OCI-LY7 (cell line): Measurements from ENCODE around the gene DYDC1.

Source experiments
- EZH2phosphoT487 ChIP-seq: fragments of 200-600 bp; sonication (generic); IDR thresholded peaks from 2 replicates; pipeline ENCODE4 v1.6.1; 2018; ENCODE audit warnings: low read depth, borderline replicate concordance, mild to moderate bottlenecking, mixed run types, antibody characterized with exemption, low read length, moderate library complexity, mixed read lengths
- TF ChIP-seq, protein P1 (sequence below): fragments of 200-600 bp; sonication (generic); conservative IDR thresholded peaks from 2 replicates; pipeline ENCODE4 v1.5.1; 2014; ENCODE audit warnings: mild to moderate bottlenecking, antibody characterized with exemption, low read length, moderate library complexity, mixed read lengths

DNA sequence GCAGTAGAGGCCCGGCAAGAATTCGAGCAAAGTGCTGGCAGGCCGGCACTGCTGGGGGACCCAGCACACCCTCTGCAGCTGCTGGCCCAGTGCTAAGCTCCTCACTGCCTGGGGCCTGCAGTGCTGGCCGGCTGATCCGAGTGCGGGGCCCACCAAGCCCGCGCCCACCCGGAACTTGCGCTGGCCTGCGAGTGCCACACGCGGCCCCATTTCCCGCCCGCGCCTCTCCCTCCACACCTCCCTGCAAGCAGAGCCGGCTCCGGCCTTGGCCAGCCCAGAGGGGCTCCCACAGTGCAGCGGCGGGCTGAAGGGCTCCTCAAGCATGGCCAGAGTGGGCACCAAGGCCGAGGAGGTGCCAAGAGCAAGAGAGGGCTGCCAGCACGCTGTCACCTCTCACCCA is 3.1 kb upstream of the DYDC1 start:
- TF ChIP-seq, protein P1, sequence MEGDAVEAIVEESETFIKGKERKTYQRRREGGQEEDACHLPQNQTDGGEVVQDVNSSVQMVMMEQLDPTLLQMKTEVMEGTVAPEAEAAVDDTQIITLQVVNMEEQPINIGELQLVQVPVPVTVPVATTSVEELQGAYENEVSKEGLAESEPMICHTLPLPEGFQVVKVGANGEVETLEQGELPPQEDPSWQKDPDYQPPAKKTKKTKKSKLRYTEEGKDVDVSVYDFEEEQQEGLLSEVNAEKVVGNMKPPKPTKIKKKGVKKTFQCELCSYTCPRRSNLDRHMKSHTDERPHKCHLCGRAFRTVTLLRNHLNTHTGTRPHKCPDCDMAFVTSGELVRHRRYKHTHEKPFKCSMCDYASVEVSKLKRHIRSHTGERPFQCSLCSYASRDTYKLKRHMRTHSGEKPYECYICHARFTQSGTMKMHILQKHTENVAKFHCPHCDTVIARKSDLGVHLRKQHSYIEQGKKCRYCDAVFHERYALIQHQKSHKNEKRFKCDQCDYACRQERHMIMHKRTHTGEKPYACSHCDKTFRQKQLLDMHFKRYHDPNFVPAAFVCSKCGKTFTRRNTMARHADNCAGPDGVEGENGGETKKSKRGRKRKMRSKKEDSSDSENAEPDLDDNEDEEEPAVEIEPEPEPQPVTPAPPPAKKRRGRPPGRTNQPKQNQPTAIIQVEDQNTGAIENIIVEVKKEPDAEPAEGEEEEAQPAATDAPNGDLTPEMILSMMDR: no peak
- TF ChIP-seq EZH2phosphoT487: no peak
